Endothelial cell (in vitro differentiated cells): Measurements from ENCODE around the gene ACSM6. TPM values are rescaled to one million over a fixed set of nuclear protein-coding genes. Genes with fewer than 3 reads are reported as not detected.
"Not testable (repeated sequence)": the region's sequence is repeated elsewhere in the genome, so short reads cannot be mapped to it uniquely, and the experiment has no call there.

Source experiments
- DNase-seq: peaks from one replicate; pipeline ENCODE4 v3.0.0; 2021; ENCODE audit warnings: low spot score
- H3K27ac Mint-ChIP-seq: one replicate; pipeline ENCODE4 v1.8.0; 2021; ENCODE audit warnings: mixed read lengths, inconsistent platforms; ENCODE audit not compliant: unreplicated experiment
- H3K27me3 Mint-ChIP-seq: one replicate; pipeline ENCODE4 v1.8.0; 2021; ENCODE audit warnings: mild to moderate bottlenecking, moderate library complexity, mixed read lengths, inconsistent platforms; ENCODE audit not compliant: unreplicated experiment
- H3K36me3 Mint-ChIP-seq: one replicate; pipeline ENCODE4 v1.8.0; 2021; ENCODE audit warnings: mild to moderate bottlenecking, low read depth, mixed read lengths, inconsistent platforms; ENCODE audit not compliant: unreplicated experiment
- H3K4me1 Mint-ChIP-seq: one replicate; pipeline ENCODE4 v1.8.0; 2021; ENCODE audit warnings: mild to moderate bottlenecking, mixed read lengths, inconsistent platforms; ENCODE audit not compliant: unreplicated experiment
- H3K4me3 Mint-ChIP-seq: one replicate; pipeline ENCODE4 v1.8.0; 2021; ENCODE audit warnings: mild to moderate bottlenecking, mixed read lengths, inconsistent platforms; ENCODE audit not compliant: unreplicated experiment
- H3K9me3 Mint-ChIP-seq: one replicate; pipeline ENCODE4 v1.8.0; 2021; ENCODE audit warnings: mixed read lengths, inconsistent platforms; ENCODE audit not compliant: unreplicated experiment
- total RNA-seq: library from RNA; stranded (reverse); fragmentation: NEBNext Ultra II Directional; extraction: Animal tissue kit (Norgen Biotek cat#: 25700); gene quantifications from one replicate; pipeline ENCODE4 v1.2.1, GENCODE V29; 2021; ENCODE audit not compliant: unreplicated experiment
- TF ChIP-seq, protein P1 (sequence below): fragments of 200-600 bp; sonication (generic); IDR thresholded peaks from one replicate; pipeline ENCODE4 v1.5.0; 2021; ENCODE audit warnings: antibody characterized with exemption; ENCODE audit not compliant: unreplicated experiment

The ACSM6 gene
- total RNA-seq, 1 donor from 2014 or later: not detected

GRCh38 chr10:95234951-95235350 lies 40.9 kb downstream of the ACSM6 start:
- TF ChIP-seq, protein P1, sequence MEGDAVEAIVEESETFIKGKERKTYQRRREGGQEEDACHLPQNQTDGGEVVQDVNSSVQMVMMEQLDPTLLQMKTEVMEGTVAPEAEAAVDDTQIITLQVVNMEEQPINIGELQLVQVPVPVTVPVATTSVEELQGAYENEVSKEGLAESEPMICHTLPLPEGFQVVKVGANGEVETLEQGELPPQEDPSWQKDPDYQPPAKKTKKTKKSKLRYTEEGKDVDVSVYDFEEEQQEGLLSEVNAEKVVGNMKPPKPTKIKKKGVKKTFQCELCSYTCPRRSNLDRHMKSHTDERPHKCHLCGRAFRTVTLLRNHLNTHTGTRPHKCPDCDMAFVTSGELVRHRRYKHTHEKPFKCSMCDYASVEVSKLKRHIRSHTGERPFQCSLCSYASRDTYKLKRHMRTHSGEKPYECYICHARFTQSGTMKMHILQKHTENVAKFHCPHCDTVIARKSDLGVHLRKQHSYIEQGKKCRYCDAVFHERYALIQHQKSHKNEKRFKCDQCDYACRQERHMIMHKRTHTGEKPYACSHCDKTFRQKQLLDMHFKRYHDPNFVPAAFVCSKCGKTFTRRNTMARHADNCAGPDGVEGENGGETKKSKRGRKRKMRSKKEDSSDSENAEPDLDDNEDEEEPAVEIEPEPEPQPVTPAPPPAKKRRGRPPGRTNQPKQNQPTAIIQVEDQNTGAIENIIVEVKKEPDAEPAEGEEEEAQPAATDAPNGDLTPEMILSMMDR: no peak
- Mint-ChIP-seq H3K36me3 (peaks cover 26% of the 10 kb centered on the region), H3K4me1 (peaks cover 14% of the 10 kb centered on the region), H3K27me3 (peaks cover 1% of the 10 kb centered on the region), H3K4me3 (no peak overlapping the region), H3K27ac (no peak overlapping the region), H3K9me3 (no peaks in the 10 kb centered on the region)
- DNase-seq: no peak

DNA sequence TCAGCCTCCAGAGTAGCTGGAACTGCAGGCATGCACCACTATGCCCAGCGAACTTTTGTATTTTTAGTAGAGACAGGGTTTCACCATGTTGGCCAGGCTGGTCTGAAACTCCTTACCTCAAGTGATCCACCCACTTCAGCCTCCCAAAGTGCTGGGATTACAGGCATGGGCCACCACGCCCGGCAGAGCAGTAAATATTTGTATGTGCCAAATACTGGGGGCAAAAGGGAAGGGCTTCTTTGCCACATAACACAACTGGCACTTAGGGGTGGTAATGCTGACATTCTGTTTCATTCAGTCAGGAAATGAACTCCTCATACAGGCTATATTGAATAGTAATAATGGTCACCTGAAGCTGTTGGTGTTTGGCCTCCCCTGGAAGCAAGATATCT lies 41.6 kb downstream of the ACSM6 start:
- H3K9me3 Mint-ChIP-seq: no peaks in the 10 kb centered on the region
- H3K36me3 Mint-ChIP-seq: peaks cover 29% of the 10 kb centered on the region
- peaks cover 7% of the 10 kb centered on the region for H3K4me1 Mint-ChIP-seq
- TF ChIP-seq, protein P1: no peak
- no peak for DNase-seq
- no peak overlapping the region for H3K4me3 Mint-ChIP-seq
- peaks cover under 1% of the 10 kb centered on the region for H3K27me3 Mint-ChIP-seq
- H3K27ac Mint-ChIP-seq: no peak overlapping the region

- Mint-ChIP-seq H3K4me1 (peaks cover 3% of the 10 kb centered on the region), H3K9me3 (no peaks in the 10 kb centered on the region), H3K27me3 (peaks cover 1% of the 10 kb centered on the region), H3K27ac (no peak overlapping the region), H3K4me3 (no peak overlapping the region), H3K36me3 (peaks cover 29% of the 10 kb centered on the region)
- no peak for DNase-seq
- TF ChIP-seq, protein P1: no peak
Measured at GRCh38 chr10:95236068-95236903, 42.2 kb downstream of the ACSM6 start.

DNA sequence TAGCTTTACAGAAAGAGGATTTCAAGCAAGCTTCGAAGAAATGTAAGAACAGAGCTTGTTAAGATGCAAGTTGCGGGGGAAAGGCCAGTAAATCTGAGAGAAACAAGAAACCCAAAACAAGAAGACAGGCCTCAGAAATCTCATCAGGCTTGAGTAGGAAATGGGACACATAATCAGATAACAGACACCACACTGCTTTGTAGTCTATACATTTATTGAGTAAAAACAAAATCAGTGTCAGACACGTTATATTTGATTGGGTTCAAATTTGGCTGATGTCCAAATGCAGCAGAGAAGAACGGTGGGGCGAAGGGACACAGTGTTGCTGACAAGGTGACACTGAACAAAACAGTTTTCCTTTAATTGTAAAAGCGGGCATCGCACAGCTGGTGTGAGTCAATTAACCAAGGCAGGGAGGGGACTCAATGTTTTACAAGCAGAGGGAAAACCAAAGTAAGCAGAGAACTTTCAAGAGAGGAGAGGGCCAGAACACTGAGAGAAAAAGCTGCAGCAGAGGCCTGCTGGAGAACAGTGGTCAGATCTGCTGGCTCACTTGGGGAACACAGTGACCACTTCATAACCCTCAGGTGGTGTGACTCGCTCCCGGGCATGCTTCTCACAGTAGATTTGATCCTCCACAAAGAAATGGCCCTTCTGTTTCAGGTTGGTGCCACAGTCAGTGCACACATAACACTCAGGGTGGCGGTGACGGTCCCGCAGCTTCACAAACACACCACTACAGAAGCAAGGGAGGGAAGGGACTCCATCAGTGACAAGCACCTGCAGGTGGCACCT lies 43.5 kb downstream of the ACSM6 start:
- H3K27me3 Mint-ChIP-seq: peaks cover 2% of the 10 kb centered on the region
- no peak overlapping the region for H3K27ac Mint-ChIP-seq
- H3K4me1 Mint-ChIP-seq: no peaks in the 10 kb centered on the region
- peaks cover 29% of the 10 kb centered on the region for H3K36me3 Mint-ChIP-seq
- DNase-seq: no peak
- TF ChIP-seq, protein P1: no peak
- H3K4me3 Mint-ChIP-seq: no peak overlapping the region
- no peaks in the 10 kb centered on the region for H3K9me3 Mint-ChIP-seq

- peaks cover 19% of the 10 kb centered on the region for H3K36me3 Mint-ChIP-seq
- H3K4me3 Mint-ChIP-seq, H3K27ac Mint-ChIP-seq, H3K27me3 Mint-ChIP-seq, H3K4me1 Mint-ChIP-seq, H3K9me3 Mint-ChIP-seq, DNase-seq: not testable (repeated sequence)
Measured at GRCh38 chr10:95240096-95240495, 46.1 kb downstream of the ACSM6 start.
